K562 (cell line): ENCODE measurements around the gene EWSR1. TPM values are rescaled to one million over a fixed set of nuclear protein-coding genes. Genes with fewer than 3 reads are reported as not detected.

Experiments used
- ATAC-seq: fragments of 200-7000 bp; cut with Tn5 transposase; 3 replicates; pipeline ENCODE4 v1.9.1; 2020; ENCODE audit warnings: moderate library complexity
- BruUV-seq: library from RNA; stranded (reverse); fragments of 400-500 nt; replicated peaks from 2 replicates; lab custom pipeline; 2021; lab: Mats Ljungman, UMichigan
- CTCF ChIA-PET: fragments of 300-600 bp; formaldehyde crosslinking; extraction: SDS; loops from one replicate; lab custom pipeline; 2021; ENCODE audit warnings: low intra/inter-chr PET ratio; lab: Yijun Ruan, JAX
- POLR2A ChIA-PET: fragments of 300-600, 350-650 bp; sonication (Branson Sonifier 250); formaldehyde crosslinking; extraction: SDS; loops from one replicate; lab custom pipeline; 2021; ENCODE audit warnings: antibody characterized with exemption, inconsistent platforms; lab: Yijun Ruan, JAX
- DNase-seq, 4 experiments: peaks; one replicate each; pipeline versions ENCODE4 v3.0.0 to v3.0.0-alpha.2; 2011 to 2018; ENCODE audit warnings: low spot score in 3 of 4, mixed read lengths in 3 of 4; ENCODE audit errors: extremely low read depth in 1 of 4
- FAIRE-seq: peaks from 2 replicates; lab custom pipeline; 2011; peaks lifted over from hg19 to GRCh38; lab: Jason Lieb, UNC
- H2AFZ ChIP-seq: 2 replicates; pipeline ENCODE4 v1.6.0; 2011; ENCODE audit warnings: low read depth, low read length, control low read depth, inconsistent platforms
- H3K27ac ChIP-seq: fragments of 200-600 bp; 3 replicates; pipeline ENCODE4 v1.8.0; 2011; ENCODE audit warnings: low read depth, mild to moderate bottlenecking, control low read depth, inconsistent platforms, low read length, moderate library complexity, mixed read lengths; ENCODE audit errors: extremely low read depth
- H3K27me3 ChIP-seq, 2 experiments: fragments of 300-600 bp in 1 of 2; 2 replicates in 1 of 2; 3 replicates in 1 of 2; pipeline versions ENCODE4 v1.6.0 to v1.8.0; 2011; ENCODE audit warnings: inconsistent platforms in 2 of 2, low read length in 2 of 2, mild to moderate bottlenecking in 1 of 2, mixed read lengths in 1 of 2, moderate library complexity in 1 of 2; ENCODE audit not compliant: control insufficient read depth in 2 of 2, insufficient read depth in 2 of 2
- H3K36me3 ChIP-seq: fragments of 300-600 bp; 3 replicates; pipeline ENCODE4 v1.8.0; 2011; ENCODE audit warnings: mild to moderate bottlenecking, low read length, inconsistent platforms; ENCODE audit not compliant: control insufficient read depth, insufficient read depth
- H3K4me1 ChIP-seq, 2 experiments: fragments of 200-600 bp in 1 of 2; replicated peaks in 1 of 2; 2 replicates in 1 of 2; 3 replicates in 1 of 2; pipeline versions ENCODE4 v1.5.1 to v1.8.0; 2011; ENCODE audit warnings: inconsistent platforms in 2 of 2, low read length in 2 of 2, mild to moderate bottlenecking in 1 of 2, mixed read lengths in 1 of 2, moderate library complexity in 1 of 2; ENCODE audit not compliant: control insufficient read depth in 2 of 2, insufficient read depth in 2 of 2
- H3K4me2 ChIP-seq: 2 replicates; pipeline ENCODE4 v1.6.1; 2011; ENCODE audit warnings: low read length, control low read depth, inconsistent platforms, mixed read lengths; ENCODE audit not compliant: insufficient read depth
- H3K4me3 ChIP-seq: fragments of 200-600 bp; sonication (generic), shearing (Covaris generic); 2 replicates; pipeline ENCODE4 v1.5.1; 2016; ENCODE audit warnings: control low read depth, inconsistent platforms
- H3K79me2 ChIP-seq: fragments of 200-600 bp; 3 replicates; pipeline ENCODE4 v1.8.0; 2011; ENCODE audit warnings: low read length, inconsistent platforms; ENCODE audit not compliant: control insufficient read depth, insufficient read depth
- H3K9ac ChIP-seq, 2 experiments: 2 replicates each; pipeline versions ENCODE4 v1.6.0 to v1.6.1; 2011; ENCODE audit warnings: low read depth in 2 of 2, low read length in 2 of 2, control low read depth in 1 of 2, inconsistent platforms in 1 of 2, mild to moderate bottlenecking in 1 of 2, mixed read lengths in 1 of 2; ENCODE audit not compliant: insufficient read depth in 1 of 2
- H3K9me1 ChIP-seq: one replicate; pipeline ENCODE4 v1.6.0; 2011; ENCODE audit warnings: inconsistent platforms, mild to moderate bottlenecking, low read length, moderate library complexity; ENCODE audit not compliant: control insufficient read depth, insufficient read depth
- H3K9me3 ChIP-seq: replicated peaks from 2 replicates; pipeline ENCODE4 v1.5.1; 2011; ENCODE audit warnings: low read depth, low read length, inconsistent platforms; ENCODE audit not compliant: control insufficient read depth, insufficient read depth
- H4K20me1 ChIP-seq: replicated peaks from 2 replicates; pipeline ENCODE4 v1.6.1; 2011; ENCODE audit warnings: low read length, inconsistent platforms, mixed read lengths; ENCODE audit not compliant: control insufficient read depth, insufficient read depth
- FOSL1 ChIP-seq: fragments of 200-800 bp; sonication (Bioruptor generic); conservative IDR thresholded peaks from 2 replicates; pipeline ENCODE4 v1.6.1; 2016; ENCODE audit warnings: missing genetic modification characterization, missing compliant biosample characterization
- GATAD2B ChIP-seq: fragments of 450-650 bp; IDR thresholded peaks from 2 replicates; pipeline ENCODE4 v1.6.1; 2017; ENCODE audit warnings: mild to moderate bottlenecking, borderline replicate concordance
- JUN ChIP-seq, 2 experiments: sonication (generic) in 1 of 2; formaldehyde crosslinking in 1 of 2; IDR thresholded peaks; 2 replicates each; pipeline versions ENCODE4 v1.6.1 to v1.8.0; 2012 to 2022; ENCODE audit warnings: borderline replicate concordance in 2 of 2, mild to moderate bottlenecking in 2 of 2, improper control_type of control experiment in 1 of 2, low read depth in 1 of 2, low read length in 1 of 2, missing genetic modification reagents in 1 of 2
- POLR2AphosphoS5 ChIP-seq: IDR thresholded peaks from 2 replicates; pipeline ENCODE4 v1.6.1; 2011; ENCODE audit warnings: mild to moderate bottlenecking, low read depth, low read length, moderate library complexity; ENCODE audit not compliant: control insufficient read depth, insufficient read depth
- POLR2G ChIP-seq: fragments of 200-400 bp; formaldehyde crosslinking; IDR thresholded peaks from 2 replicates; pipeline ENCODE4 v1.6.1; 2017; ENCODE audit warnings: low read depth, mild to moderate bottlenecking, antibody characterized with exemption, low read length, moderate library complexity
- RBM22 ChIP-seq: fragments of 200-400 bp; formaldehyde crosslinking; IDR thresholded peaks from 2 replicates; pipeline ENCODE4 v1.6.1; 2018; ENCODE audit warnings: low read length, low read depth; ENCODE audit not compliant: poor library complexity, severe bottlenecking
- SIN3B ChIP-seq: fragments of 450-650 bp; IDR thresholded peaks from 2 replicates; pipeline ENCODE4 v1.6.1; 2017; ENCODE audit warnings: low read depth, mild to moderate bottlenecking, moderate library complexity
- SMAD4 ChIP-seq: fragments of 250-450 bp; sonication (Bioruptor Pico); conservative IDR thresholded peaks from 2 replicates; pipeline ENCODE4 v1.8.0; 2021; ENCODE audit warnings: inconsistent platforms, mild to moderate bottlenecking, moderate library complexity
- ZKSCAN8 ChIP-seq: fragments of 200-800 bp; sonication (Bioruptor generic); IDR thresholded peaks from 2 replicates; pipeline ENCODE4 v1.6.1; 2016; ENCODE audit warnings: missing genetic modification characterization, missing compliant biosample characterization
- WGBS: fragments of 100-300 bp; shearing (Covaris generic); methylation state at CpG from one replicate; pipeline ENCODE4 v1.1.6; 2016; ENCODE audit warnings: low coverage, mixed read lengths; ENCODE audit not compliant: insufficient coverage; ENCODE audit errors: missing lambda C conversion rate; 5-methylcytosine and 5-hydroxymethylcytosine counted together
- in situ Hi-C: fragments of 300-500 bp; cut with MboI; formaldehyde crosslinking; loops from 4 replicates; pipeline ENCODE4 v1.15.0; 2018; ENCODE audit warnings: inconsistent platforms, mixed read lengths
- intact Hi-C: fragments of 100-400 bp; cut with micrococcal nuclease; formaldehyde crosslinking; loops from 2 replicates; pipeline ENCODE4 v1.14.2; 2022
- polyA plus RNA-seq, 8 experiments: library from polyadenylated mRNA; depleted of rRNA in 4 of 8; stranded (reverse) in 5 of 8; unstranded in 3 of 8; fragments of >200 nt; fragmentation: Nextera tagmentation in 2 of 8; fragmentation: Illumina TruSeq in 1 of 8; extraction: Ambion mirVana in 2 of 8; extraction: Trizol in 1 of 8; gene quantifications; 2 replicates each; pipeline versions ENCODE4 v1.2.1 to v1.2.3, GENCODE V29; 2011 to 2014; ENCODE audit warnings: inconsistent platforms in 1 of 8, missing spikeins in 1 of 8
- total RNA-seq, 7 experiments: library from RNA; depleted of rRNA in 6 of 7; stranded (reverse); fragments of >200 nt in 6 of 7; fragmentation: Illumina TruSeq in 2 of 7; extraction: Trizol in 2 of 7; gene quantifications; 2 replicates each; pipeline versions ENCODE4 v1.2.1 to v1.2.3, GENCODE V29; 2011 to 2021; ENCODE audit warnings: low replicate concordance in 1 of 7
- TF ChIP-seq, protein P1 (sequence below): fragments of 250-450 bp; sonication (Bioruptor Pico); IDR thresholded peaks from 2 replicates; pipeline ENCODE4 v1.4.0; 2020
- TF ChIP-seq, protein P2 (sequence below): sonication (generic); formaldehyde crosslinking; IDR thresholded peaks from 2 replicates; pipeline ENCODE4 v1.9.0; 2022; ENCODE audit warnings: mild to moderate bottlenecking, missing genetic modification reagents

The EWSR1 gene
- total and polyA plus RNA-seq, 9 of the 15 experiments (the other 6 are each of a cell fraction or from before 2014, with no cell fraction given) = 83.3 to 450 (median 239) TPM

DNA sequence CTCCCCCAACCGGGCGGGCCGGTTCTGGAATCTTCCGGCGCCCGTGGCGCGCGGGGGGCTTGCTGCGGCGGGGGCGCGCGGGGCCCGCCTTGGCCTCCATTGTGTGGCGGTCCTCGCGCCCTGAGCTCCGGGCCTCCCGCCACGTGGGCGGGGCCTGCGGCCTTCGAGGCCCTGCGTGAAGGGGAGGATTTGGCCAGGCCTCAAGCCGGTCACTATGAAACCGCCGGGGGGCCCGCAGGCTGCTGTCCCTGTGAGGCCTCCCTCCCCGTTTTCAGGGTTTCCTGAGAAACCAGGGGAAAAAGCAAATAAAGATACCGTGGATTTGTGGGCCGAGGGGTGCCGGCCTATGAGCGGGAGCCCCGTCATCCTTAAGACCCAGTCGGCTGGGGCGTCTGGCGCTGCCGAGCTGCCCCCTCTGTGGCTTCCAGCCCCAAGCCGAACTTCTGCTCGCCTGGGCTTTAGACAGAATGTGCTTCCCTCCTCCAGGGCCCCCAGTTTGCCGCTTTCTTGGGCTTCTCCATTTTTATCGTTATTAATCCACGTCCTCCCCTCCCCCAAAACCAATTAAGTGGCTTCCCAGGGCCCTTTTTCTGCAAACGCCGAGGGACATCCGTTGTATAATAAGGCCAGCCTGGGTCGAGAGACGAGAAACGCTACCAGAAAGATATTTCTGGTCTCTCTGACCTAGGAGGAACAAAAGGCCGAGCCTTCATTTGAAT, 602 bp downstream of the EWSR1 start:
- Histone ChIP-seq H3K9me3 (no peaks in the 10 kb centered on the region), H3K4me2 (peak overlapping the region; percentile 96), H3K4me1 (peaks cover 22 to 31% of the 10 kb centered on the region in 2 experiments; a peak in 4 of 5 replicates), H3K9ac (peak overlapping the region; percentile 100), H3K9me1 (peaks cover 6% of the 10 kb centered on the region), H2AFZ (peak overlapping the region; percentile 100), H4K20me1 (peaks cover 39% of the 10 kb centered on the region), H3K79me2 (peaks cover 81% of the 10 kb centered on the region), H3K27me3 (no peaks in the 10 kb centered on the region), H3K27ac (peak overlapping the region; percentile 100), H3K4me3 (peak overlapping the region; percentile 91), H3K36me3 (peaks cover 76% of the 10 kb centered on the region)
- ATAC-seq = peak; percentile 71
- ChIA-PET CTCF (no interaction called here), POLR2A (interaction anchor here (0.5 to 2.9 kb wide), 10 partner anchors 8 to 469 kb away, joined by 3 to 10 read pairs (median 4); partner anchors contain the start of gene XBP1)
- no peak for FAIRE-seq
- BruUV-seq = TSS peak; percentile 46
- intact Hi-C loops (loop anchor here (10.0 kb wide), 1 partner anchor 384 kb away; the partner anchor contains the start of gene ZNRF3), in situ Hi-C loops (no loop called here)
- DNase-seq = peak; percentile 42 to 69 (median 66)
- 2% methylated on average over 22 of the region's 51 CpGs for WGBS
- TF ChIP-seq ZKSCAN8 (CRISPR knock-in tag) = no peak
- peak; percentile 21; the same call in 1 of the 2 replicates for TF ChIP-seq JUN (IDR thresholded peaks at IDR 0.05; ENCODE audit: borderline replicate concordance, low read depth, low read length)
- 0 out of 2 replicates have a peak, but pooled peaks have one; percentile 4 for TF ChIP-seq JUN (CRISPR knock-in tag; IDR thresholded peaks at IDR 0.05; ENCODE audit: borderline replicate concordance)
- no peak for TF ChIP-seq FOSL1 (tag)
- TF ChIP-seq POLR2G = peak; percentile 61
- TF ChIP-seq GATAD2B = 0 out of 2 replicates have a peak, but pooled peaks have one; percentile 32
- TF ChIP-seq, protein P1, sequence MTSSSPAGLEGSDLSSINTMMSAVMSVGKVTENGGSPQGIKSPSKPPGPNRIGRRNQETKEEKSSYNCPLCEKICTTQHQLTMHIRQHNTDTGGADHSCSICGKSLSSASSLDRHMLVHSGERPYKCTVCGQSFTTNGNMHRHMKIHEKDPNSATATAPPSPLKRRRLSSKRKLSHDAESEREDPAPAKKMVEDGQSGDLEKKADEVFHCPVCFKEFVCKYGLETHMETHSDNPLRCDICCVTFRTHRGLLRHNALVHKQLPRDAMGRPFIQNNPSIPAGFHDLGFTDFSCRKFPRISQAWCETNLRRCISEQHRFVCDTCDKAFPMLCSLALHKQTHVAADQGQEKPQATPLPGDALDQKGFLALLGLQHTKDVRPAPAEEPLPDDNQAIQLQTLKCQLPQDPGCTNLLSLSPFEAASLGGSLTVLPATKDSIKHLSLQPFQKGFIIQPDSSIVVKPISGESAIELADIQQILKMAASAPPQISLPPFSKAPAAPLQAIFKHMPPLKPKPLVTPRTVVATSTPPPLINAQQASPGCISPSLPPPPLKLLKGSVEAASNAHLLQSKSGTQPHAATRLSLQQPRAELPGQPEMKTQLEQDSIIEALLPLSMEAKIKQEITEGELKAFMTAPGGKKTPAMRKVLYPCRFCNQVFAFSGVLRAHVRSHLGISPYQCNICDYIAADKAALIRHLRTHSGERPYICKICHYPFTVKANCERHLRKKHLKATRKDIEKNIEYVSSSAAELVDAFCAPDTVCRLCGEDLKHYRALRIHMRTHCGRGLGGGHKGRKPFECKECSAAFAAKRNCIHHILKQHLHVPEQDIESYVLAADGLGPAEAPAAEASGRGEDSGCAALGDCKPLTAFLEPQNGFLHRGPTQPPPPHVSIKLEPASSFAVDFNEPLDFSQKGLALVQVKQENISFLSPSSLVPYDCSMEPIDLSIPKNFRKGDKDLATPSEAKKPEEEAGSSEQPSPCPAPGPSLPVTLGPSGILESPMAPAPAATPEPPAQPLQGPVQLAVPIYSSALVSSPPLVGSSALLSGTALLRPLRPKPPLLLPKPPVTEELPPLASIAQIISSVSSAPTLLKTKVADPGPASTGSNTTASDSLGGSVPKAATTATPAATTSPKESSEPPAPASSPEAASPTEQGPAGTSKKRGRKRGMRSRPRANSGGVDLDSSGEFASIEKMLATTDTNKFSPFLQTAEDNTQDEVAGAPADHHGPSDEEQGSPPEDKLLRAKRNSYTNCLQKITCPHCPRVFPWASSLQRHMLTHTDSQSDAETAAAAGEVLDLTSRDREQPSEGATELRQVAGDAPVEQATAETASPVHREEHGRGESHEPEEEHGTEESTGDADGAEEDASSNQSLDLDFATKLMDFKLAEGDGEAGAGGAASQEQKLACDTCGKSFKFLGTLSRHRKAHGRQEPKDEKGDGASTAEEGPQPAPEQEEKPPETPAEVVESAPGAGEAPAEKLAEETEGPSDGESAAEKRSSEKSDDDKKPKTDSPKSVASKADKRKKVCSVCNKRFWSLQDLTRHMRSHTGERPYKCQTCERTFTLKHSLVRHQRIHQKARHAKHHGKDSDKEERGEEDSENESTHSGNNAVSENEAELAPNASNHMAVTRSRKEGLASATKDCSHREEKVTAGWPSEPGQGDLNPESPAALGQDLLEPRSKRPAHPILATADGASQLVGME (CRISPR knock-in tag) = no peak
- TF ChIP-seq, protein P2, sequence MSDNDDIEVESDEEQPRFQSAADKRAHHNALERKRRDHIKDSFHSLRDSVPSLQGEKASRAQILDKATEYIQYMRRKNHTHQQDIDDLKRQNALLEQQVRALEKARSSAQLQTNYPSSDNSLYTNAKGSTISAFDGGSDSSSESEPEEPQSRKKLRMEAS (CRISPR knock-in tag) = peak; percentile 49; the same call in 1 of the 2 replicates
- TF ChIP-seq SIN3B = no peak
- peak; percentile 9 for TF ChIP-seq RBM22
- TF ChIP-seq SMAD4 (CRISPR knock-in tag) = peak; percentile 65; the same call in 1 of the 2 replicates
- no peak for TF ChIP-seq POLR2AphosphoS5
